HEK293 (cell line): Measurements from ENCODE around the gene TLE5.

ENCODE experiments used
- CTCF ChIA-PET: fragments of 350-600 bp; formaldehyde crosslinking; extraction: SDS; loops from one replicate; lab custom pipeline; 2021; ENCODE audit warnings: antibody characterized with exemption; lab: Yijun Ruan, JAX
- POLR2A ChIA-PET: fragments of 300-600 bp; formaldehyde crosslinking; extraction: SDS; loops from one replicate; lab custom pipeline; 2020; ENCODE audit warnings: antibody characterized with exemption, inconsistent platforms; lab: Yijun Ruan, JAX
- H3K27ac ChIP-seq: fragments of 200-500 bp; sonication (Bioruptor generic); 2 replicates; pipeline ENCODE4 v1.5.1; 2014; ENCODE audit warnings: low read depth, low read length, control low read depth, inconsistent platforms; ENCODE audit errors: extremely low read depth
- H3K36me3 ChIP-seq, 2 experiments: fragments of 200-500 bp in 1 of 2; sonication (Bioruptor generic) in 1 of 2; 1 replicate in 1 of 2; 2 replicates in 1 of 2; pipeline ENCODE4 v1.5.1; 2014 to 2017; ENCODE audit warnings: inconsistent platforms in 2 of 2, low read length in 2 of 2; ENCODE audit not compliant: control insufficient read depth in 2 of 2, insufficient read depth in 1 of 2
- H3K4me1 ChIP-seq: fragments of 200-500 bp; sonication (Bioruptor generic); 2 replicates; pipeline ENCODE4 v1.5.1; 2014; ENCODE audit warnings: mild to moderate bottlenecking, low read length, inconsistent platforms; ENCODE audit not compliant: control insufficient read depth, insufficient read depth
- H3K4me3 ChIP-seq: 2 replicates; pipeline ENCODE4 v1.5.1; 2011; ENCODE audit warnings: low read depth, mild to moderate bottlenecking, control low read depth, low read length, moderate library complexity
- H3K9me3 ChIP-seq: fragments of 200-500 bp; sonication (Bioruptor generic); 2 replicates; pipeline ENCODE4 v1.5.1; 2014; ENCODE audit warnings: low read depth, low read length, inconsistent platforms; ENCODE audit not compliant: control insufficient read depth, insufficient read depth
- EGR2 ChIP-seq: fragments of 450-650 bp; formaldehyde crosslinking; IDR thresholded peaks from 2 replicates; pipeline ENCODE4 v1.5.1; 2016; ENCODE audit warnings: low read depth, missing biosample characterization, missing genetic modification characterization
- GLIS2 ChIP-seq: fragments of 450-650 bp; formaldehyde crosslinking; IDR thresholded peaks from 2 replicates; pipeline ENCODE4 v1.5.1; 2016; ENCODE audit warnings: missing biosample characterization, missing genetic modification characterization
- INSM2 ChIP-seq: fragments of 450-650 bp; formaldehyde crosslinking; IDR thresholded peaks from 2 replicates; pipeline ENCODE4 v1.5.1; 2016; ENCODE audit warnings: missing biosample characterization, missing genetic modification characterization
- KLF1 ChIP-seq: fragments of 450-650 bp; formaldehyde crosslinking; IDR thresholded peaks from 2 replicates; pipeline ENCODE4 v1.5.1; 2016; ENCODE audit warnings: missing biosample characterization, missing genetic modification characterization
- KLF9 ChIP-seq: fragments of 450-650 bp; formaldehyde crosslinking; IDR thresholded peaks from 2 replicates; pipeline ENCODE4 v1.5.1; 2016; ENCODE audit warnings: missing biosample characterization, missing genetic modification characterization, low read depth
- PRDM10 ChIP-seq: fragments of 450-650 bp; formaldehyde crosslinking; IDR thresholded peaks from 2 replicates; pipeline ENCODE4 v1.5.1; 2016; ENCODE audit warnings: missing biosample characterization, missing genetic modification characterization
- SCRT2 ChIP-seq: fragments of 450-650 bp; formaldehyde crosslinking; IDR thresholded peaks from 2 replicates; pipeline ENCODE4 v1.5.1; 2016; ENCODE audit warnings: missing biosample characterization, missing genetic modification characterization
- SP7 ChIP-seq: fragments of 450-650 bp; formaldehyde crosslinking; IDR thresholded peaks from 2 replicates; pipeline ENCODE4 v1.5.1; 2016; ENCODE audit warnings: missing biosample characterization, missing genetic modification characterization
- ZBTB20 ChIP-seq: fragments of 450-650 bp; formaldehyde crosslinking; IDR thresholded peaks from 2 replicates; pipeline ENCODE4 v1.5.1; 2016; ENCODE audit warnings: missing biosample characterization, missing genetic modification characterization
- ZFHX2 ChIP-seq: fragments of 450-650 bp; formaldehyde crosslinking; conservative IDR thresholded peaks from 2 replicates; pipeline ENCODE4 v1.5.1; 2016; ENCODE audit warnings: missing biosample characterization, missing genetic modification characterization
- ZFP37 ChIP-seq: fragments of 450-650 bp; formaldehyde crosslinking; IDR thresholded peaks from 2 replicates; pipeline ENCODE4 v1.5.1; 2016; ENCODE audit warnings: missing biosample characterization, missing genetic modification characterization
- ZNF132 ChIP-seq: fragments of 450-650 bp; formaldehyde crosslinking; IDR thresholded peaks from 2 replicates; pipeline ENCODE4 v1.5.1; 2017; ENCODE audit warnings: missing biosample characterization, missing genetic modification characterization, borderline replicate concordance
- ZNF138 ChIP-seq: fragments of 450-650 bp; formaldehyde crosslinking; IDR thresholded peaks from 2 replicates; pipeline ENCODE4 v1.5.1; 2016; ENCODE audit warnings: missing biosample characterization, missing genetic modification characterization, borderline replicate concordance
- ZNF148 ChIP-seq: fragments of 450-650 bp; formaldehyde crosslinking; IDR thresholded peaks from 2 replicates; pipeline ENCODE4 v1.5.0; 2017; ENCODE audit warnings: missing biosample characterization, missing genetic modification characterization, borderline replicate concordance
- ZNF16 ChIP-seq: fragments of 450-650 bp; formaldehyde crosslinking; IDR thresholded peaks from 2 replicates; pipeline ENCODE4 v1.5.1; 2016; ENCODE audit warnings: low read depth, missing biosample characterization, missing genetic modification characterization
- ZNF2 ChIP-seq: fragments of 450-650 bp; formaldehyde crosslinking; IDR thresholded peaks from 2 replicates; pipeline ENCODE4 v1.5.1; 2016; ENCODE audit warnings: missing biosample characterization, missing genetic modification characterization
- ZNF23 ChIP-seq: fragments of 450-650 bp; formaldehyde crosslinking; IDR thresholded peaks from 2 replicates; pipeline ENCODE4 v1.5.1; 2016; ENCODE audit warnings: missing biosample characterization, missing genetic modification characterization, borderline replicate concordance
- ZNF391 ChIP-seq: fragments of 450-650 bp; formaldehyde crosslinking; IDR thresholded peaks from 2 replicates; pipeline ENCODE4 v1.5.1; 2016; ENCODE audit warnings: low read depth, missing biosample characterization, missing genetic modification characterization, borderline replicate concordance
- ZNF48 ChIP-seq: fragments of 450-650 bp; formaldehyde crosslinking; IDR thresholded peaks from 2 replicates; pipeline ENCODE4 v1.5.1; 2016; ENCODE audit warnings: missing biosample characterization, missing genetic modification characterization
- ZNF600 ChIP-seq: fragments of 450-650 bp; formaldehyde crosslinking; IDR thresholded peaks from 2 replicates; pipeline ENCODE4 v1.5.1; 2016; ENCODE audit warnings: missing biosample characterization, missing genetic modification characterization
- ZNF610 ChIP-seq: fragments of 450-650 bp; formaldehyde crosslinking; IDR thresholded peaks from 2 replicates; pipeline ENCODE4 v1.5.1; 2016; ENCODE audit warnings: missing biosample characterization, missing genetic modification characterization, borderline replicate concordance
- ZNF623 ChIP-seq: fragments of 450-650 bp; formaldehyde crosslinking; IDR thresholded peaks from 2 replicates; pipeline ENCODE4 v1.5.1; 2016; ENCODE audit warnings: missing biosample characterization, missing genetic modification characterization
- ZNF624 ChIP-seq: fragments of 450-650 bp; formaldehyde crosslinking; IDR thresholded peaks from 2 replicates; pipeline ENCODE4 v1.5.1; 2017; ENCODE audit warnings: missing biosample characterization, missing genetic modification characterization
- ZSCAN5A ChIP-seq: fragments of 450-650 bp; formaldehyde crosslinking; IDR thresholded peaks from 2 replicates; pipeline ENCODE4 v1.5.1; 2016; ENCODE audit warnings: missing biosample characterization, missing genetic modification characterization

TLE5 gene

GRCh38 chr19:3057275-3057714 is 5.0 kb downstream of the TLE5 start (continued):
- TF ChIP-seq ZBTB20 (tag by site-specific recombination): 0 out of 2 replicates have a peak, but pooled peaks have one; percentile 47
- TF ChIP-seq ZFHX2 (tag by site-specific recombination): peak; percentile 89
- peak; percentile 93 for TF ChIP-seq GLIS2 (tag by site-specific recombination)

GRCh38 chr19:3056417-3057088 is 5.7 kb downstream of the TLE5 start:
- peaks cover 20% of the 10 kb centered on the region for H3K4me1 ChIP-seq
- TF ChIP-seq KLF9 (tag by site-specific recombination) (no peak), ZNF600 (tag by site-specific recombination) (0 out of 2 replicates have a peak, but pooled peaks have one; percentile 15), ZNF624 (tag by site-specific recombination) (no peak), PRDM10 (tag by site-specific recombination) (0 out of 2 replicates have a peak, but pooled peaks have one; percentile 11), ZNF610 (tag by site-specific recombination) (no peak), INSM2 (tag by site-specific recombination) (0 out of 2 replicates have a peak, but pooled peaks have one; percentile 63), ZNF138 (tag by site-specific recombination) (no peak), ZNF48 (tag by site-specific recombination) (no peak), SP7 (peak; percentile 47; the same call in 1 of the 2 replicates), ZNF23 (tag by site-specific recombination) (no peak), ZNF623 (tag by site-specific recombination) (no peak), ZNF16 (tag by site-specific recombination) (peak; percentile 95), ZNF148 (tag by site-specific recombination) (no peak), ZNF132 (tag by site-specific recombination) (no peak), KLF1 (tag by site-specific recombination) (peak; percentile 89), ZNF2 (tag by site-specific recombination) (no peak), ZNF391 (no peak), SCRT2 (tag by site-specific recombination) (no peak), ZFP37 (tag by site-specific recombination) (no peak), ZSCAN5A (no peak), EGR2 (tag by site-specific recombination) (peak; percentile 70; the same call in 1 of the 2 replicates)

More at GRCh38 chr19:3056417-3057088, 5.7 kb downstream of the TLE5 start:
- H3K27ac ChIP-seq: peak overlapping the region; percentile 76
- ChIA-PET CTCF (no interaction called here), POLR2A (interaction anchor here (0.6 to 1.8 kb wide), 4 partner anchors 20 to 478 kb away, joined by 3 to 31 read pairs (median 4); no protein-coding TSS in a partner anchor)
- H3K36me3 ChIP-seq: peaks cover 11 to 67% of the 10 kb centered on the region in 2 experiments
- no peak overlapping the region for H3K4me3 ChIP-seq
- no peaks in the 10 kb centered on the region for H3K9me3 ChIP-seq
